Ovary (tissue), 3 donors: Measurements from ENCODE around the gene ASB15.

Experiments used
- CTCF ChIP-seq, 3 donors: fragments of 450-650 bp in 2 of 3; fragments of 200-600 bp in 1 of 3; IDR thresholded peaks; one replicate each; pipeline versions ENCODE4 v1.5.1 to v1.8.0; 2016 to 2022; ENCODE audit warnings: antibody characterized with exemption in 3 of 3, mild to moderate bottlenecking in 1 of 3
- EP300 ChIP-seq: sonication (generic); formaldehyde crosslinking; IDR thresholded peaks from one replicate; pipeline ENCODE4 v1.6.1; 2017; ENCODE audit warnings: antibody characterized with exemption
- donor health status: DM: no; HTN: no; CAD: no.

GRCh38 chr7:123616223-123616622 is 14.6 kb downstream of the ASB15 start:
- TF ChIP-seq EP300 (no peak), CTCF (IDR thresholded peaks at IDR 0.05) (no peak)
